H4 (cell line): ENCODE measurements around the gene LKAAEAR1. TPM values are rescaled to one million over a fixed set of nuclear protein-coding genes. Genes with fewer than 3 reads are reported as not detected.

Source experiments
- DNase-seq: peaks from one replicate; pipeline ENCODE4 v3.0.0-alpha.2; 2015; ENCODE audit warnings: low spot score
- total RNA-seq: library from RNA; depleted of rRNA; stranded (reverse); fragments of >200 nt; shearing (Covaris generic); gene quantifications from 2 replicates; pipeline ENCODE4 v1.2.3, GENCODE V29; 2014

LKAAEAR1 gene
- total RNA-seq, 1 experiment from 2014 or later = 0.60 TPM

- no peak for DNase-seq
Observed at GRCh38 chr20:64051561-64052325, 32.5 kb downstream of the LKAAEAR1 start.

- DNase-seq = no peak
Observed at GRCh38 chr20:64051033-64051452, 33.2 kb downstream of the LKAAEAR1 start.

- DNase-seq = no peak
Observed at GRCh38 chr20:64050261-64051032, 33.8 kb downstream of the LKAAEAR1 start.

GRCh38 chr20:64049878-64050260 lies 34.3 kb downstream of the LKAAEAR1 start:
- DNase-seq = no peak

GRCh38 chr20:64049060-64049877 lies 34.9 kb downstream of the LKAAEAR1 start, which contains the start of gene SOX18:
TSS of gene SOX18 (minus strand) at chr20:64049639. CDS start at chr20:64049516, 123 bp downstream.
- no peak for DNase-seq

GRCh38 chr20:64048402-64049044 lies 35.7 kb downstream of the LKAAEAR1 start:
- no peak for DNase-seq

- no peak for DNase-seq
Observed at GRCh38 chr20:64047968-64048401, 36.2 kb downstream of the LKAAEAR1 start.

GRCh38 chr20:64047046-64047389 lies 37.2 kb downstream of the LKAAEAR1 start:
- no peak for DNase-seq

- DNase-seq = no peak
Observed at GRCh38 chr20:64045346-64046011, 38.7 kb downstream of the LKAAEAR1 start.

- DNase-seq = peak; percentile 87
Observed at GRCh38 chr20:64044484-64045247, 39.5 kb downstream of the LKAAEAR1 start.

- no peak for DNase-seq
Observed at GRCh38 chr20:64043768-64044167, 40.4 kb downstream of the LKAAEAR1 start.

GRCh38 chr20:64042054-64042781 lies 42.0 kb downstream of the LKAAEAR1 start:
- DNase-seq = no peak

GRCh38 chr20:64041781-64042053 lies 42.5 kb downstream of the LKAAEAR1 start:
- no peak for DNase-seq

GRCh38 chr20:64041040-64041780 lies 43.0 kb downstream of the LKAAEAR1 start:
- DNase-seq = no peak

- DNase-seq = no peak
Observed at GRCh38 chr20:64040231-64041039, 43.8 kb downstream of the LKAAEAR1 start.

- no peak for DNase-seq
Observed at GRCh38 chr20:64039293-64040160, 44.7 kb downstream of the LKAAEAR1 start.

GRCh38 chr20:64038565-64039292 lies 45.5 kb downstream of the LKAAEAR1 start:
- peak; percentile 52 for DNase-seq
